Body of pancreas (tissue), 4 donors: ENCODE measurements around the gene XIST.

Experiments used
- CTCF ChIP-seq, 7 experiments: fragments of 450-650 bp in 4 of 7; fragments of 200-600 bp in 3 of 7; sonication (generic) in 3 of 7; IDR thresholded peaks; one replicate each; pipeline ENCODE4 v1.5.1; 2016 to 2019; ENCODE audit warnings: antibody characterized with exemption in 7 of 7
- POLR2A ChIP-seq, 3 donors: fragments of 450-650 bp; IDR thresholded peaks; one replicate each; pipeline ENCODE4 v1.6.1; 2016; ENCODE audit warnings: antibody characterized with exemption in 3 of 3, mild to moderate bottlenecking in 2 of 3

GRCh38 chrX:73851014-73852009 lies 1.2 kb downstream of the XIST start:
- TF ChIP-seq CTCF (IDR thresholded peaks at IDR 0.05) (no peak), POLR2A (IDR thresholded peaks at IDR 0.05) (no peak)
